Measurements from ENCODE around the gene GOT1. TPM values are rescaled to one million over a fixed set of nuclear protein-coding genes. Genes with fewer than 3 reads are reported as not detected.

GOT1 gene
- total RNA-seq, 1 donor from 2014 or later = 14.9 TPM

DNA sequence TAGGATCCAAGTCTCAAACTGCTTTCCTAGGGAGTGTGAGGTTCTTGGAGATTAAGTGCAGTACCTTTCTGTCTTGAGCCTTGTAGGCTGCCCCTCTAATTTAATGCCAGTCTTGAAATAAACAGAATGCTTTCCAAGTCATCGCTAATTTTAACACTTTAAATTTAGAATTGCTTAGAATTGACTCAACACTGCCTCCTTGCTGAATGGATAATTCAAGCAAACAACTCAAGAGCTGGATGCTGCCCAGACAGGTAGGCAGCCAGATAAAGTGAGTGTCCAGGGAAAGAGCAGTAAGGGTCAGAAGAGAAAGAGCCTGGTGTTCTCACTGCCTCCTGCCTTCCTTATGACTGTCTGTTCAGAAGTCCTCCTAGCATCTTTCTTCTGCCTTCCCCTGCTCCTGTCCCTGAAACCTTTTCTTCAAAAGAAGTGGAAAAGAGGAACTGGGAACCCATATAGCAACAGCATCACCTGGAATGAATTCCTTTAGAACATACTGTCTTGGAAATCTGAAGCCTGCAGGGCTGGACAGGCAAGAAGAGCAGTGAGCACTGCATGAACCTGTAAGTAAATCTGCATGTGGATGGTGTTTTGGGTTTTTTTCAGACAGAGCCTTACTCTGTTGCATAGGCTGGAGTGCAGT, 3.1 kb upstream of the GOT1 start:
- DNase-seq (ENCODE audit: low spot score) = no peak

DNA sequence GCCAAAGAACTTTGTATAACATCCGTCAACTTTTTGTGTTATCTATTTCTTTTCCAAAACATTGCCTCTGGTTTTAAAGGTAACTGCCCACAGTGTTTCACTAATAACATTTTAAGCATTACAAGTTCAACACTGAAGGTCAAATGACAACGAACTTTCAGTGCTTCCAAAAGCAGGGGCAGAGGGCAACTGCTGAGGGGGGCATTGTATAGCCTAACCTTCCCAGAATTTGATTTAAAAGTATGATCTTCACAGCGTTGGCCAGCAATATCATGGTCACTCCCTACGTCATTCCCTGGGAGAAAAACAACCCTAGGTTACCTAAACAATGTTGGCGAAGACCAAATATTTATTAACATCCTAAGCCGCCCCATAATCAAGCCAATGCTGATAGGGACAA, 2.5 kb upstream of the GOT1 start:
- DNase-seq (ENCODE audit: low spot score) = no peak

DNA sequence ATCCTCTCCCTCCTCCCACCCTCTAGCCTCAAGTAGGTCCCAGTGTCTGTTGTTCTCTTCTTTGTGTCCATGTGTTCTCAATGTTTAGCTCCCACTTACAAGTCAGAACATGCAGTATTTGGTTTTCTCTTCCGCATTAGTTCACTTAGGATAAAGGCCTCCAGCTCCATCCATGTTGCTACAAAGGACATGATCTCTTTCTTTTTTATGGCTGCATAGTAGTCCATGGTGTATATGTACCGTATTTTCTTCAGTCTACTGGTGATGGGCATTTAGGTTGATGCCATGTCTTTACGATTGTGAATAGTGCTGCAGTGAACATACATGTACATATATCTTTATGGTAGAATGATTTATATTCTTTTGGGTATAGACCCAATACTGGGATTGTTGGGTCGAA, 1.6 kb upstream of the GOT1 start:
- no peak for DNase-seq (ENCODE audit: low spot score)

DNA sequence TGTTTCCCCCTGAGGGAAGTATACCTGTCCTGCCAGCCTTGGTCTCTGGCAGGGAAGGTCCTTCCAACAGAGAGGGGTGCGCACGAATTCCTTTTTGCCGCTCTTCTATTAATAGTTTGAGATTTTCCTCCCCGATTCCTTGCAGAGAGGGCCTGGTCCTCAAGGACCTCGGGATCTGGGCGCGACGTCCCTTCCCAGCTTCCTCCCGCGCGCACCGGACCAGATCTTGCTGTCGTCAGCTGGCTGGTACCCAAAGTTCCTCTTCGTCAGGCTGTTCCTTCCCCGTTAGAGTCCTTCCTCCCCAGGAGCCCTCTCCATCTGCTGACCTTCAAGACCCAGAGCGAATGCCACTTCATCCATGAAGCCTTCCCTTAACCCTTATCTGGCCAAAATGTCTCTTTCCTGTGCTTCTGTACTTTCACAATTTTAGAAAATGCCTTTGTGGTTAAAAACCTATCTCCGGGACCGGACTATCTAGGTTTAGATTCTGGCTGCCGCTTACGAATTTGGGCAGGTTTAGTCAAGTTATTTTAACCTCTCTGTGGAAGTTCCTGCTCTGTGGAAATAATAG, 851 bp upstream of the GOT1 start:
- DNase-seq (ENCODE audit: low spot score) = no peak

DNA sequence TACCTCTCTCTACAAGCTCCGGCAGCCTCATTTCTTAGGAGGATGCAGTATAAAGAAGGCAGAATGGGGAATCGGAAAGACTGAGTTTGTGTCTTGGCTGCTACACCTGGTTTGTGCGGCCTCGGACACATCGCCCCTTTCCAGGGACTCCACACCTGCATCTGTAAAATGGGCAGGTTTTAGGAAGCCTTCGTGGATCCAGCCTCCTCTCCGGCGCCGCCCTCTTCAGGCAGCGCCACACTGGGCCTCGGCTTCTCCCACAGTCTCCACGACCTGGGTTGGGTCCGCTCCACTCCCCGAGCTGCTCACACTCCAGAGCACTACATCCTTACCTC, 341 bp downstream of the GOT1 start:
- DNase-seq (ENCODE audit: low spot score) = no peak

DNA sequence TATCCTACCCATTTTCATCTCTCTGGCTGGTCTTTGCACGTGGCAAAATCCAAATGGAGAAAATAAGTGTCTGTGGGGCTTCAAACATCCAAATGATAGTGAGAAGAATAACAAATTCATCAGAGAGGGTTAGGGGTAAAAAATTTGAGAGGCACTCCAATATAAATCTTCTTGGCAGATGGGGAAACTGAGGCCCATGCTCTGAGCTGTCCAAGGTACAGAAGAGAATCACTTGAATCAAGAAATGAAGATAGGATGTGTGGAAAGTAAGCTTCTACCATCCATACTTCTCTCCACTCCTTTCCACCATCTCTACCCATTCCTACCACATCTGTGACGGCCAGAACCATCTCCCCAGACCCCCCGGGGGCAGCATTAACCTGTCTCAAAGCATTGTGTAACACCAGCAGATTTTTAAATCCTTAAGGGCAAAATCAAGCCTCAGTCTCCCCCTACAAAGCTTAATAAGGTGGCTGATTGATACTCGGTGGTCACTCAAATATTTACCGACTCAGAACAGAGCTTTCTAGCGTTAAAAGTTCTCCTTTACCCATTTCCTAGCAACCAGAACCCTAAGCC, 818 bp downstream of the GOT1 start:
- DNase-seq (ENCODE audit: low spot score) = no peak

DNA sequence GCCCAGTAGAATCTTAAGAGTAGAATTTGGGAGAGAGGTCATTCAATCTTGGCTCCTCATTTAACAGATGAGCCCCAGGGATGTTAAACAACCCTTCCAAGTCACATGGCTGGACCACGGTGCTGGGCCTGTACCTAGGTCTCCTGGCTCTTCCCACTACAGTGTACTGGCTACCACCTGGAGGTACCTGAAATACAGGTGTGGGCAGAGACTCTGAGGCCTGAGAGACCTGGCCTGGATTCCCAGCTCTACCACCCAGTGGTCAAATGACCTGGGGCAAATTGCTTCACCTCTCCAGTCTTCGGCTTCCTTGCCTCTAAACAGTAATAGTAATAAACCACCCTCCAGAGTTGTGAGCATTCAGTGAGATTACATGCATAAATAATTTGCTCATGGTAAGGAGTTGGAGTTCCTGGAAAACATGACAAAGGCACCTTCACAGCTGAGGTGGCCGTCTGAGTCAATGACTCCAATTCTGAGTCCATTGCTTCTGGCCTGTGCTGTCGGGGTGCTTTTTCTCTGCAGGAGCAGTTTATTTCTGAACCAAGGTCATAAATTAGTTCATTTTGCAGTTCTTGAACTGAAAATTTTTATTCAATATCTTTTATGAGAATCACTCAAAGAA, 2.7 kb downstream of the GOT1 start:
- no peak for DNase-seq (ENCODE audit: low spot score)

DNA sequence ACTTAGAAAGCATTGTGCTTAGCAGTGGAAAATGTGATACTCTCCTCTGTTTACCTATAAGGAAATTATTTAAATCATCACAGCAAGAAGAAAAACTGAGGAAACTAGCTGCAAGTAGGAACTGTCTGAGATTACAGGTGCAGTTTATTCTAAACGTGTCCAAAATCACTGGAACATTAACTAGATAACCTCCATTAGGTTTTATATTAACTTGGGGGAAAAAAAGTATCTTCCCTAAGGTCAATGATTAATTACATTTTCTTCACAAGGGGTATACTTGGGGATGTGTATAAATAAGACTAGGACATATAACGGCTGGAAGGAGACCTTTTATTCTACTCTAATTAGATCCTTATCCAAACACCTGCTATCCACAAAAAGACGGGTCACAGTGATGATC, 3.7 kb downstream of the GOT1 start:
- no peak for DNase-seq (ENCODE audit: low spot score)

DNA sequence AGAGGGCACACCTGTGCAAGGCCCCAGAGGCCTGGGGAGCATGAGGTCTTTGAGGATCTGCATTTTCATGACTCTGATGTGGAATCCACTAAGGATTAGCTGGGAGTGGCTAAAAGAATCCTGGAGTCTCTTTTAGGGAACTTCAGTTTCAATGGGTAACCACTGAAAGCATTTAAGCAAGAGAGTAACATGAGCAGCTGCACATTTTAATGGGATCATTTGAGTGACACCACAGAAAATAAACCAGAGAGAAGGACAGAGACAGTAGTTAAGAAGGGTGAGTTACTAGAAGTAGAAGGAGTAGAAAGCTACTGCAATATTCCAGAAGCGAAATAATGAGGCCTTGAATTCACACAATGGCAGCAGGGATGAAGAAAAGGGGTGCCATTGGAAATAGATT, 5.2 kb downstream of the GOT1 start:
- DNase-seq (ENCODE audit: low spot score) = no peak

DNA sequence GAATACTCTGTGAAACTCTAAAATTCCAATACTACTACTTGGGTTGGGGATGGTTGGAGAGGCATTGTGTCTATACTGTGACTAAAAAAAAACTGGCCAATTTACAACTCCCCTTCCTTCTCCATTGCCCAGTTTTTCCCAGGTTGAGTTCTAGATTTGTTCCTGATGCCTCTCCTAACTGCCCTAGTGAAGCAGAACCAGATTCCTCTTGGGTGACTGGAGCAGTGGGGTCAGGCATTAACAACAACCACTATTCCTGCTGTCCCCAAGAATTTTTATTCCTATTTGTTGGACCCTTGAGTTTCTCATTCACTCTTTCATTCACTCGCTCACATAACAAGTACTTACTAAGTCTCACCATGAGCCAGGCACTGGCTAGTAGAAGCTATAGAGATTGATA, 5.8 kb downstream of the GOT1 start:
- DNase-seq (ENCODE audit: low spot score) = no peak

DNA sequence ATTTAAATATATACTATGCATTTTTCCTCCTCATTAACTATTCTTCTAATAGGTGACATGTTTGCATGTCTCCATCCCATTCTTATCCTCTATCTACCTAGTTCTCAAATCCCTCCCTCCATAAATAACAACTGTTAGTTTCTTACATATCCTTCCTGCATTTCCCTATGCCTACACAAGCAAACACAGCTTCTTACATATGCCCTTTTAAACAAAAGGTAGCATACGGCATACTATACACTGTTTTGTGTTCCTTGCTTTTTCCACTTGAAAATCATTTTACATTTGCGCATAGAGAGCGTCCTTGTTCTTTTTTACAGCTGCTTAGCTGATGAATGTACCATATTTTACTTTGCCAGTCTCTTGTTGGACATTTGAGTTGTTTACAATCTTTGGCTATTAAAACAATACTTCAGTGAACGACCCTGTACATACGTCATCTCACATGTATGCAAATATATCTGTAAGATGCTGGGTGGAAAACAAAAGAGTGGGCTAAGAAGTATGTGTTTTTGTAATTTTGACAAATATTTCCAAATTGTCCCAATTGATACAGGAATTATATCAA, 7.8 kb downstream of the GOT1 start:
- no peak for DNase-seq (ENCODE audit: low spot score)

DNA sequence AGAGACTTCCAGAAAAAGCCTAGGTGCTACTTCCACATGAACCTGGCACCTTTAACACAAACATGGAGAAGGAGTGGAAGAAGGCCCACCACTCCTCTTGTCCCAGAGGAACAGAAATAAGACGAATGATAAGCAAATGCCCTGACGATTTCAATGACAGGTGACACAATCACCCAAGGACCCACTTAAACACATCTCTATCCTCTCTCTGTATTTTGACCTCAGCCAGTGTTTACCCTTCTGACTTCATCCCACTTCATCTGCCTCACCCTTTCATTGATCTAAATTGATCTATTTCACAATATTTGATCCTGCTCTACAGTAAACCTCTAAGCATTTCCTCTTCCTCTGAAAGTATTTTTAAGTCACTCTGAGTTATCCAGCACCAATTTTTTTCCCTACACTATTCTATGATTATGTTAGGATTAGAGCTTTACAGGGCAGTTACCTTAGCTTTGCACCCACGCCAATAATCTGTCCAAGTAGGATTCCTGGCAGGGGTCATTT, 9.1 kb downstream of the GOT1 start:
- no peak for DNase-seq (ENCODE audit: low spot score)

DNA sequence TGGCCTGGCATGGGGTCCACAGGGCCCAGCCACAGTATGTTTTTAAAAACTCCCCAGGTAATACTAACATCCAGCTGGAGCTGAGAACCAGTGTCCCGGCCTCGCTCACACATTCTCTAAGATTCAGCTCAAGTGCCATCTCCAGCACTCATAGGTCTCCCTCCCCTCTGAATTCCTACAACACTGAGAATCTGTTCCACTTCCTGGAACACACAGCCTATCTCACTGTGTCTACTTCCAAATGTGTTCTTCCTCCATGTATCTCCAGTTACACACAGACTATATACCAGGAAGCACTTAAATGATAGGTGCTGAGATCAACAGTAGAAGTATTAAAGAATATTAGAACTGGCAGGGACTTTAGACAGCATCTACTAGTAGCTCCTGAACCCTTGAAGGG, 10.7 kb downstream of the GOT1 start:
- no peak for DNase-seq (ENCODE audit: low spot score)

DNA sequence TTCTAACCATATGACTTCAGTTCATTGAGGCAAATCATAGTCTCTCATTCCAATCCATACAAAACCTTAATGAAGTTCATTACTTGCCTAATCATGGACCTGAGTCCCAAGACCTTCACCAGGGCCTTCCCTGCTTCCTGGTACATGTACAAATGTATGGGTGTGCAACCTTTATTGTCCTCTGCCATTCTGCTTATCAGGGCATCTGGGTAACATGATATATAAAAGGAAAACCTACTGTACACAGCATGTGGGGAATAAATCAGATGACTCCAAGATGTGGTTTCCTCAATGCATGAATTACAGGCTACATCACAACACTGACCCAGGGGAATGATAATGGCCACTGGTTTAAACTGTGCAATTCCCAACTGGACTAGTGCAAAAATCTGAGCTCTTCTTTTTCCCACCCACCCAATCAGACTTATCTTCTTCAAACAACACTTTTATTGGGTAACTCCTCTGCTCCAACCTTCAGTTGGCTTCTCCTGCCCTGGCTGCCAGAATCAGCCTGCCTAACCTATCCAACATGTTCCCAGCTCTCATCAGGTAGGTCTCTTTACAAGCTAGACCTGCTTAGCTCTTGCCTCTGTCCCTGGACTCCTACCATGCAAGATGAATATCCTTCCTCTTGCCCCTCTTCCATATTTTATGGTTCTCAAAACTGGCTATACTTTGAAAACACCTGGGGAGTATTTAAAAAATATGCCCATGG, 11.4 kb downstream of the GOT1 start:
- no peak for DNase-seq (ENCODE audit: low spot score)

DNA sequence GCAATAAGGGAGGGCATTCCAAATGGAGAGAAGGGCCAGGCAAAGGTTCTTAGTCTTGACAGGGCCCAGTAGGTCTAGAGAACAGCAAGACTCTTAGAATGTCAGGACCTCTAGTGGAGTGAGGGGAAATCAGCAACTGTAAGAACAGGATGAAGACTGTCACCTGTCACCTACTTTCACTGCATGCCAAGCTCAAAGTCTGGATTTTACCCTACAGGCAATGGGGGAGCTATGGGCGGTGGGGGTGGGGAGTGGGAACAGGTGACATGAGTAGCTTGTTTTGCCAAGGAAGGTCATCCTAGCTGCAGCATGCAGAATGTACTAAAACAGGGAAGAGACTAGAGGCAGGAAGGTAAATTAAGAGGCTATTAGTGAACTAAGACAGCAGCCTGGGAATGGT, 18.3 kb downstream of the GOT1 start:
- no peak for DNase-seq (ENCODE audit: low spot score)

DNA sequence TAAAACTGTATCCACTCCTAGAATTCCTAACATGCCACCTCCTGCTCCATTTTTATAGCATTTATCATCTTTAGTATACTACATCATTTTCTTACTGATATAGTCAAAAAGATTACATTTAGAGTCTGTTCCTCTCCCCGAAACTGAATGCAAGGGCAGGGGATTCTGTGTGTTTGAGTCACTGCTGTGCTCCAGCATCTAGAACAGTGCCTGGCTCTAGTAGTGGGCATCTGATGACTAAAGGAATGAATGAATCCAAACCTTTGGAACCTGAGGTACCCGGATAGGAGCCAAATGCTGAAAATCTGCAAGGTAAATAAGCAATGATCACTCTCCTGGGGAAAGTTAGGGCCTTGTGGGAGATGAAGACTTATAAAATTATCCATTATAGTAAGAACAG, 18.9 kb downstream of the GOT1 start:
- DNase-seq (ENCODE audit: low spot score) = no peak

DNA sequence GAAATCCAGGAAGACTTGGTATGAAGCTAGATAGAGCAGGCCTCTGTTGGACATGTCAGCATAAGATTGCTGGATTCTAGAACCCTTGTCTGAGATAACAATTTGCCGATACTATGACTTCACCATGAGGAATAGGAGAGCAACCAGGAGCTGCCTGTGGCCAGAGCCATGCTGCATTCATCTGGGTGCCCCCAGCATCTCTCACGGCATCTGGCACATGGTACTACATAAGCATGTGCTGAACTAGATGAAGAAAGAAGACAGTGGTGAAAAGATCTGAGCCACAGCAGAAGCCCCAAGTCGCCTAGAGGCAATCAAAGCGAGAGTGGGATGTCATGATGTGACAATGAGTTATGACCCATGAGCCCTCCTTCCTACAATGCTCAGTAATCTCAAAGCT, 19.5 kb downstream of the GOT1 start:
- no peak for DNase-seq (ENCODE audit: low spot score)

DNA sequence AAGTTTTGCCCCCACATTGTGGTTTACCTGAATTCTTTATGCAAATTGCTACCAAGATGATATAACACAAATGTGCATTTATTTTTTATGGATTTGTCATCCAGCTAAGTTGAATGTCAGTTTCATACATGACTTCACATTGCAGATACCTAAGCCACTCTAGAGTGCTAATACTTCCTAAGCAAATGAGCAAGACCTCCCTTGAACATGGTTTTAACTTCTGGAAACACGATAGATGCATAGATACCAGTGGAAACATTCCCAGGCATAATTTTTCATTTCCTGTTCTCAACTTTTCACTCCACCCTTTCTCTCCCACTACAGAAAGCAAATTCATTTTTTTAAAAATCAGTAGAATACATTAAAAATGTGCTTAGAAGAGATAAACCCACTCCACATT, 20.3 kb downstream of the GOT1 start:
- DNase-seq (ENCODE audit: low spot score) = no peak

DNA sequence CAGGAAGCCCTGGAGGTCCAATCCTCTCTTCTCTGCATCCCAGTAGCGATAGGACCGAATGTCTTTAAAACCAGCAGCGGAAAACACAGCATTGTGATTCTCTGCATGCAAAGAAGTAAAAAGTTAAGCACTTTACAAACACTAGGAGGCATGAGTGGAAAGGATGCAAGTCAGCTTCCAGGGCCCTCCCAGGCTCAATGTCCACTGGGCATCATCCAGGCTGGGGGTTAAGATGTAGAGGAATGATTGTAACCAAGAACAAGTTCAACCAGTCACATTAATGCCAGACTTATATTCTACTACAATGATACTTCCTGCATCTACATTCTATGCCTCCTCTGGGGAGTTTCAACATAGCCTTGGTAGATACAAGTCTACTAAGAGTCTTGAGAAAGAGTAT, 24.3 kb downstream of the GOT1 start:
- DNase-seq (ENCODE audit: low spot score) = no peak

DNA sequence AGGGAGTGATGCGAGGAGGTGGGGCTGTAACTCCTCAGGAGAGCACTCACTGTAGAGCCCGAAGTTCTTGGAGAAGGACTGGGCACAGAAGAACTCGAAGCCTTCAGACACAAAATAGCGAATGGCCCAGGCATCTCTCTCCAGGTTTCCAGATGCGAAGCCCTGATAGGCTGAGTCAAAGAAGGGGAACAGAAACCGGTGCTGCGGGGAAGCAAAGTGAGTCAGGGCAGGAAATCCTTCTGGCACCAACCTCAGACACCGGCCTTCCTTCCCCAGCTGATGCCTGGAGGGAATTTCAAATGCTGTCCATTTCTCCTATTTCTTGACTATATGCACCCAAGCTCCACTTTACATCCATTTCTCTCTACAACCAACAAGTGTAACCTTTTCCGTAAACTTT, 26.8 kb downstream of the GOT1 start:
- DNase-seq (ENCODE audit: low spot score) = no peak

DNA sequence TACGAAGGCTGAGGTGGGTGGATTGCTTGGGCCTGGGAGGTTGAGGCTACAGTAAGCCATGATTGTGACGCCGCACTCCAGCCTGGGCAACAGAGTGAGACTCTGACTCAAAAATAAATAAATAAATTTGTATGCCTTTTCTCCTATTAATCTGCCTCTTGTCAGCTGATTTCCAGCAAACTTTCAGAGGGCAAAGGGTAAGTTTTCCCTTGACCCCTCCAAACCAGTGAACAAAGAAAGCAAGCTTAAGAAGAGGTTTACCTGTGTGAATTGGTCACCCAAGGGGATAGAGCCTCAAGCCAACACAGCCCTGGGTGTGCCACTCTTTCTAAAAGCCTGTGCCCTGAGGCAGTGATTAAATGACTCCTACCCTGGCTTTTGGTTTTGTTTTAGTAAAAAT, 30.8 kb downstream of the GOT1 start:
- no peak for DNase-seq (ENCODE audit: low spot score)

DNA sequence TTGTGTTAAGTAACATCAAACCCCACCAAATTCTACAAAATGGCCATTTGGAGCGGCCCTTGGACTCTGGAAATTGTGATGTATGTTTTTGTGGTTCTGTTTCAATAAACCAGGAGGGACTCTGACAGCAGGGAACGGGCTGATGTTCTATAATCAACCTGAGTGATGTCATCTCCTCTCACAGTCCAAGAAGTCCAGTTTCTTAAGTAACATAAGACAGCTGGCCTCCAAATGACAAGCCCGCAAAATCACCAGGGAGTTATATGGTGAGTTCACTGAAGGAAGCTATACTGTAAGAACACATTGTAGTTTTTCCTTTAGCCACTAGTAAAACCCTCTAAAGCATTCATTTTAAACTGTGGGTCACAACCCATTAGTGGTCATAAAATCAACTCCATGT, 34.0 kb downstream of the GOT1 start:
- no peak for DNase-seq (ENCODE audit: low spot score)

Measured in mesenteric fat pad (tissue), 1 donor.